ENCODE results near the gene FLOT1. TPM values are rescaled to one million over a fixed set of nuclear protein-coding genes. Genes with fewer than 3 reads are reported as not detected.
A peak's percentile ranks its signal among the peaks of the same experiment; 100 is the strongest.

FLOT1 gene
- total and polyA plus RNA-seq, 9 of the 15 experiments (the other 6 are each of a cell fraction or from before 2014, with no cell fraction given), result 11.7 to 149 (median 118) TPM

GRCh38 chr6:30720738-30721197 is 21.7 kb downstream of the FLOT1 start (continued):
- no peak for TF ChIP-seq MBD1 (CRISPR knock-in tag; IDR thresholded peaks at IDR 0.05)
- no peak for TF ChIP-seq CEBPZ (IDR thresholded peaks at IDR 0.05; ENCODE audit: borderline replicate concordance, low read depth, low read length)
- TF ChIP-seq ZNF655 (CRISPR knock-in tag; IDR thresholded peaks at IDR 0.05), result no peak
- TF ChIP-seq PHF8 (IDR thresholded peaks at IDR 0.05; ENCODE audit: borderline replicate concordance, low read length), result no peak; the same call in 1 of the 2 replicates
- TF ChIP-seq SMARCA5 (IDR thresholded peaks at IDR 0.05), result no peak
- TF ChIP-seq ARNT (IDR thresholded peaks at IDR 0.05), result peak in 1 of 2 experiments; percentile 38; a peak in 1 of 4 replicates
- TF ChIP-seq RFX7 (CRISPR knock-in tag; IDR thresholded peaks at IDR 0.05), result peak; percentile 87; the same call in 1 of the 2 replicates
- TF ChIP-seq TEAD2 (tag; IDR thresholded peaks at IDR 0.05), result no peak
- TF ChIP-seq ZNF232 (CRISPR knock-in tag; IDR thresholded peaks at IDR 0.05), result peak; percentile 63; the same call in 1 of the 2 replicates
- TF ChIP-seq ZSCAN29 (IDR thresholded peaks at IDR 0.05), result 0 out of 2 replicates have a peak, but pooled peaks have one; percentile 34
- peak; percentile 77 for TF ChIP-seq HBP1 (CRISPR knock-in tag; IDR thresholded peaks at IDR 0.05)
- TF ChIP-seq NEUROD1 (IDR thresholded peaks at IDR 0.05; ENCODE audit: borderline replicate concordance, low read depth, low read length, partially characterized antibody), result peak; percentile 22
- no peak for TF ChIP-seq TRIM28 (IDR thresholded peaks at IDR 0.05)
- TF ChIP-seq ZNF347 (CRISPR knock-in tag; IDR thresholded peaks at IDR 0.05; ENCODE audit: low read depth), result 0 out of 2 replicates have a peak, but pooled peaks have one; percentile 49
- no peak for TF ChIP-seq SOX6 (IDR thresholded peaks at IDR 0.05)
- TF ChIP-seq CTBP1 (IDR thresholded peaks at IDR 0.05; ENCODE audit: borderline replicate concordance), result no peak
- no peak for TF ChIP-seq L3MBTL2 (IDR thresholded peaks at IDR 0.05)
- TF ChIP-seq ESRRB (CRISPR knock-in tag; IDR thresholded peaks at IDR 0.05; ENCODE audit: borderline replicate concordance), result 0 out of 2 replicates have a peak, but pooled peaks have one; percentile 34
- TF ChIP-seq SRSF9 (IDR thresholded peaks at IDR 0.05; ENCODE audit: borderline replicate concordance, low read depth, low read length), result no peak
- TF ChIP-seq ZNF561 (CRISPR knock-in tag; conservative IDR thresholded peaks at IDR 0.05), result 0 out of 2 replicates have a peak, but pooled peaks have one; percentile 32
- TF ChIP-seq RNF2 (IDR thresholded peaks at IDR 0.05), result peak; percentile 40; the same call in 1 of the 2 replicates
